Activated CD8-positive, alpha-beta memory T cell treated with anti-CD3 and anti-CD28 coated beads for 48 hours (primary cell): ENCODE results near the gene TREX2.

Source experiments
- DNase-seq, 3 experiments: peaks; one replicate each; pipeline ENCODE4 v3.0.0-alpha.2; 2020; ENCODE audit warnings: low read depth in 2 of 3, low spot score in 2 of 3

TREX2 gene

DNA sequence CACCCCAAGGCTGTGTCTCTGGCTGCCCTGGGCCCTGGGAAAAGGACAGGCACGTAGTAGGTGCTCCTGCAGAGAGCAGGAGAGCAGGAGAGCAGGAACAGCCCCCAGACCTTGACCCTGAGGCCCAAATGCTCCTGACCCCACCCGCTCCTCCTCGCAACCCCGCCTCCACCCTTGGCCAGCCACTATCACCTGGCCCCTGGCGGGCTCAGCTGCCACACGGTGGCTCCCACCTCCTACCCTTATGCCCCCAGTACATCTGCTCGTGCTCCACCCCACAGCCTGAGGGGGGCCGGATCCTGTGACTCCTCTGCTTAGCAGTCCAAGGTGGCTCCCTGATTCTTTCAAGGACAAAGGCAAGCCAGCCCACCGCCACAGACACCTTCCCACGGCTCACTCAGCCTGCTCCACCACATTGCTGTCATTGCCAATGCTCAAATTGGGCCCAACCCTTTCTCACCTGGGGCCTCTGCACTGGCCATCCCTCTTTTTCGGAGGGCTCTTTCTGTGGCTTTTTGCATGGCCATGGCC is 30.0 kb upstream of the TREX2 start:
- no peak for DNase-seq

- DNase-seq = no peak
Measured at GRCh38 chrX:153475271-153475670, 29.4 kb upstream of the TREX2 start.

- no peak for DNase-seq
Measured at GRCh38 chrX:153474718-153475117, 28.9 kb upstream of the TREX2 start.

- DNase-seq = no peak
Measured at GRCh38 chrX:153474266-153474665, 28.4 kb upstream of the TREX2 start.

DNA sequence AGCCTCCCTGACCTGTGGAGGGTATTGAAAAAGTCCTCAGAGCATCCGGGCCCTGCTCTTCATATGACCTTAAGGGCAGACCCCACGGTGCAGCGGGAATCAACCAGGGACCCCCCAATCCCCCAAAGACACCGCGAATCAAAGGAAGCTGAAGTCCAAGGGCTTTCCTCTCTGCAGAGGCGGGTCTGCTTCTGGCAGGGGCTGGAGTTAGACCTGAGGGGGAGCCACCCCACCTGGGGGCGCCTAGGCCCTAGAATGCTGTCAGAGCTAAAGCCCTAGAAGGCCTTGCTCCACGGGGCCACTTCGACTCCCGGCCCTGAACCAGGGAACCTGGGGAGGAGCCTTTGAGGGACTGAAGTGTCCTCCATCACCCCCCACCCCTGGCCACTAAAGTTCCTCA is 27.3 kb upstream of the TREX2 start:
- DNase-seq = no peak

- DNase-seq = no peak
Measured at GRCh38 chrX:153471663-153472280, 25.9 kb upstream of the TREX2 start.

- peak; percentile 56 to 83 (median 68) for DNase-seq
Measured at GRCh38 chrX:153470411-153471363, 24.8 kb upstream of the TREX2 start, which contains the start of gene HAUS7. TSS of gene HAUS7 (minus strand) at chrX:153470576. CDS start at chrX:153470557, 19 bp downstream.

- DNase-seq = peak in 1 of 3 experiments; percentile 25
Measured at GRCh38 chrX:153469811-153470410, 24.1 kb upstream of the TREX2 start.

- DNase-seq = no peak
Measured at GRCh38 chrX:153468008-153468580, 22.2 kb upstream of the TREX2 start.

DNA sequence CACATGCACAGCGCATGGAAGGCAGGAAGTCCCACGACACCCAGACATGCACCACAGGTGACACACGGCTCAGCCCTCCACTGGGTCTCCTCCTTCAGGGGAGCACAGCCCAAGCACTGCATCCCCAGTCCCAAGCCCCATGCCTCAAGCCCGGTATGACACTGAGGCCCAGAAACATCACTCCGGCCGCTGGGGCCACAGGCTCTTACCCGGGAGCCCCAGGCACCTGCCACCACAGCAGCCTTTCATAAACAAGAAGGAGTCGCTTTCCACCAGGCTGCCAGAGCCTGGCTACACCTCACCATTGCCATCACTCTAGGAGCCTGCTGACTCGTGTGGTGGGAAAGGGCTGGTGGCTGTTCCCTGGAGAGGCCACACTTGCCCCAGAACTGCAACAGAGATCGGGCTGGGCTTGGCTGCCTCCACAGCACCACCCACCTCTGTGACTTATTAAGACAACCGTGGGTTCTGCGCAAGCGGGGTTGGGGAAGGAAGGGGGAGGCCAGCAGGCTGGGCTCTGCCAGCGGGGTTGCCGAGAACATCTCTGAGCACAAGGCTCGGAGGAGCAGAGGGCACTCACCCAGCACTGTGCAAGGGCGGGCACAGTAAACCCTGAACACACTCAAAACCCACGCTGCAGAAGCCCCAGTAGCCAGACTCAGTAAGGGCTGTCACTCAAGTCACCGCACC is 20.0 kb upstream of the TREX2 start:
- DNase-seq = no peak

DNA sequence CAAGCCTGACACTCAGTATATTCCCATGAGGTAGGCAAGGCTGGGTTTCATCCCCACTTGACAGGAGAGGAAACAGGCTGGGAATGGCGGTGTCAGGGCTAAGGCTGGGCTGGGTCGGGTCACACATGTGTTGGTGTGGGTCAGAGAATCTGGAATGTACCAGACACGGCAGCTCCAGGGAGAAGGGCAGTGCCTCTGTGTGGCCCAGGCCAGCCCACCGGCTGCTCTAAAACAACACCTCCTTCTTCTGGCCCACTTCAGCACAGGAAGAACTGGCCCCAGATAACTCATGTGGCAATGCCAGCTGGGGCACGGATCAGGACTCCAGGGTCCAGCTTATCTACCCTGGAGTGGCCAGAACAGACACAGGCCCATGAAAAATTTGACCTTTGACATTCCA is 18.3 kb upstream of the TREX2 start:
- no peak for DNase-seq

DNA sequence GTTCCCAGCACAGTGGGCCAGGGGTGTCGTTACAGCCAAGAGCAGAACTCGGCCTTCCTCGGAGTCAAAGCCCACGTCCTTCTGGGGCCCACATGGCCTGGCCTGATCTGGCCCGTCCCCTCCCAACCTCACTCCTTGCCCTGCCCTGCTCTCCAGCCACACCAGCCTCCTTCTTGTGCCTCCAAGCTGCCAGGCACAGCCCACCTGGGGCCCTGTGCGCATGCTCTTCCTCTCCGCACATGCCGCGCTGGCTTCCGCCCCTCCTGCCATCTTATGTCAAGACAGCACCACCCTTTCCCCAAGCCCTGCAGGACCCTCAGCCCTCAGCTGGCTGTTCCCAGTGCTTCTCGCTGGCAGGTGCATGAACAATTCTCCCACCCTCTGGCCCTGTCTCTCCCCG is 17.7 kb upstream of the TREX2 start:
- DNase-seq = no peak

- DNase-seq = no peak
Measured at GRCh38 chrX:153463031-153463430, 17.2 kb upstream of the TREX2 start.

DNA sequence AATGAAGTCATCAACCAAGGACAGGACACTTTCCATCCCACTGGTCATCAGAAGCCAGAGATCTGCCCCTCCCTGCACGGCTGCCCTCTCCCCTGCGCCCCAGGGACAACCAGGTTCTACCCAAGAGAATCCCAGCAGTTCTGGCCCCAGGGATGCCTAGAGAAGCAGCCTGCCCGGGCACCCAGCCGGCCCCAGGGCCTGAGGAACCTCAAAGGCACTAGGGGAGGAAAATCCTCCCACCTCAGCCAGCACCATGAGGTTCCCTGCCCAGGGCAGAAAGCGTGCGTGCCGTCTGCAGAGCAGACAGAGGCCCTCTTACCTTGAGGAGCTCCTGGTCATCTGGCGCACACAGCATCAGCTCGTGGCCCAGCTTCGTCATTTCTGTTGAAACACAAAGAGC is 16.4 kb upstream of the TREX2 start:
- no peak for DNase-seq

DNA sequence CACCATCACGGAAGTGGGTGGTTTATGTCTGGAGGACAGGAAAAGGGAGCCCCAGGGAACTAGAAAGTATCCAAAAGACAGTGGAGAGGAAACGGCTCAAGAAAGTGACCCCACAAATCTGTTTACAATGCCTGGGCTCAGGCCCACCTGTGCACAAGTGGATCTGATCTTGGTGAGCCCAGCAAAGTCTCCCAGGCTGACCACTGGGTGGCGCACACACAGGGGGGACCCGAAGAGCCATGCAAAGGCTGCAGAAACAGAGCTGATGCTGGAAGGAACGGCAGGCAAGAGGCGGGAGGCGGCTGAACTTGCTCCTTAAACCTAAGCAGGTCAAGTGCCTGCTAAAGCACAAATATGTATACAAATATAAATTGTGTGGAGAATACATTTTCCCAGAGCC is 15.0 kb upstream of the TREX2 start:
- DNase-seq = no peak

GRCh38 chrX:153459986-153460385 is 14.1 kb upstream of the TREX2 start:
- no peak for DNase-seq

GRCh38 chrX:153458476-153458875 is 12.6 kb upstream of the TREX2 start:
- DNase-seq = no peak

DNA sequence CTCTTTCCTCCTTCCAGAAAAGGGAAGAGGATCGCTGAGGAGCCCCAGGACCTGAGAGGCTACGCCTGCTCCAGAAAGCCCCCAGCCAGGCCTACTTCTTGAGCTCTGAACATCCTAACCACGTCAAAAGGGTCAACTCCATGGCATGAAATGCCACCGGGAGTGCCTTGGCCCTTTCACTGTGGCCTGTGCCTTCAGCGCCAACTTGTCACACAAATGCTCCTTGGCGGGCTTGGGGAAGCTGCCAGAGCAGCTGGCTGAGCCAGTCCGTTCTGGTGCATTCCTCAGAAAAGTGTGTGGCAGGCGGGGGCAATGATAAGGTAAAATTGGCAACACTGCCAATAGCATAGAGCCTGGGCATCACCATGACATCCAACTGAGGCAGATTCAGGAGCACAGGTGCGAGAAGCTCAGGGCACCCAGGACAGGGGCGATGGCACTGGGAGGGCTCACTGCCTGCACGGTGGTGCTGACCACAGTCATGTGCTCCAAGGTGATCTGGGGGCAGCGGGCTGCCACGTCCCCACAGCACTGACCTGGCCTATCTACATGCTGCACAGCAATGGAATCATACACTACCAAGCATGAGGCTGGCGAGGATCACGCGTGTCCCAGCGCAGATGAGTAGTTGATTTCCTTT is 12.1 kb upstream of the TREX2 start:
- DNase-seq = no peak

GRCh38 chrX:153457136-153457825 is 11.4 kb upstream of the TREX2 start:
- DNase-seq = no peak

DNA sequence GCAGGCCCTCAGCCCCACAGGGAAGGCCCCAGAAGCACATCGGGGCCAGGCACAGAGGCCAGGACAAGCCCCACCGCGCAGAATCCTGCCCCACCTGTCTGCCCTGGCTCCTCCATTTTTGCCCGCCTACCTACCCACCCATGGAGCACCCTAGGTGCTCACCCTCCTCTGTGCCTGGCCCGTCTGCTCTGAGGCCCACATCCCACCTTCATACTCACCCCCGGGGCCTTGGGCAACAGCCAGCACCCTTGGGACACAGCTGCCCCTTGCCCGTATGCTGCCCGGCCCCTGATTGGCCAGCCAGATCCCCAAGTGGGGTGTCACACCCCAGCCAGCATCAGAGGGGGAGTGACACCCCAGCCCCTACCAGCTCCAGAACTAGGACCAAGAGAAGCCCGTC is 10.8 kb upstream of the TREX2 start:
- no peak for DNase-seq
